Hematopoietic multipotent progenitor cell treated with erythropoietin and hydrocortisone succinate and interleukin-3 and kit ligand, for 15 days (in vitro differentiated cells): ENCODE measurements around the gene ZNF556.

Experiments used
- DNase-seq: peaks from one replicate; pipeline ENCODE4 v3.0.0-alpha.2; 2015; ENCODE audit warnings: low spot score

The ZNF556 gene

GRCh38 chr19:2905918-2906519, 38.9 kb downstream of the ZNF556 start:
- no peak for DNase-seq

- DNase-seq, result no peak
Observed at GRCh38 chr19:2906631-2907195, 39.6 kb downstream of the ZNF556 start.

GRCh38 chr19:2912306-2912705, 45.2 kb downstream of the ZNF556 start:
- no peak for DNase-seq

- no peak for DNase-seq
Observed at GRCh38 chr19:2917275-2918184, 50.4 kb downstream of the ZNF556 start.

GRCh38 chr19:2922987-2923386, 55.9 kb downstream of the ZNF556 start:
- DNase-seq, result no peak

GRCh38 chr19:2923510-2923909, 56.4 kb downstream of the ZNF556 start:
- DNase-seq, result no peak

- no peak for DNase-seq
Observed at GRCh38 chr19:2926341-2927031, 59.4 kb downstream of the ZNF556 start.

- no peak for DNase-seq
Observed at GRCh38 chr19:2927032-2927430, 59.9 kb downstream of the ZNF556 start.
